Small intestine (tissue), 7 donors: ENCODE results near the gene FAM187B. TPM values are rescaled to one million over a fixed set of nuclear protein-coding genes. Genes with fewer than 3 reads are reported as not detected.
A peak's percentile ranks its signal among the peaks of the same experiment; 100 is the strongest.

ENCODE experiments used
- DNase-seq, 2 donors: peaks; one replicate each; pipeline versions ENCODE4 v3.0.0 to v3.0.0-alpha.2; 2013
- FAIRE-seq: peaks from 2 replicates; lab custom pipeline; 2012; peaks lifted over from hg19 to GRCh38; lab: Jason Lieb, UNC
- H3K27ac ChIP-seq, 3 donors: one replicate each; pipeline ENCODE4 v1.5.1; 2013; ENCODE audit warnings: low read length in 2 of 3, mild to moderate bottlenecking in 2 of 3, control low read depth in 1 of 3, inconsistent platforms in 1 of 3, low read depth in 1 of 3, moderate library complexity in 1 of 3
- H3K27me3 ChIP-seq, 3 donors: one replicate each; pipeline ENCODE4 v1.6.1; 2013; ENCODE audit warnings: low read length in 3 of 3, inconsistent platforms in 1 of 3; ENCODE audit not compliant: control insufficient read depth in 3 of 3, insufficient read depth in 3 of 3
- H3K36me3 ChIP-seq, 3 donors: one replicate each; pipeline ENCODE4 v1.6.1; 2013; ENCODE audit warnings: low read length in 3 of 3, inconsistent platforms in 1 of 3, low read depth in 1 of 3, mild to moderate bottlenecking in 1 of 3, moderate library complexity in 1 of 3; ENCODE audit not compliant: control insufficient read depth in 3 of 3, insufficient read depth in 2 of 3
- H3K4me1 ChIP-seq, 3 donors: one replicate each; pipeline ENCODE4 v1.6.1; 2013; ENCODE audit warnings: low read length in 2 of 3, inconsistent platforms in 1 of 3, low read depth in 1 of 3, mild to moderate bottlenecking in 1 of 3, moderate library complexity in 1 of 3; ENCODE audit not compliant: control insufficient read depth in 3 of 3, insufficient read depth in 2 of 3
- H3K4me3 ChIP-seq, 3 donors: one replicate each; pipeline ENCODE4 v1.5.1; 2013; ENCODE audit warnings: low read length in 3 of 3, control low read depth in 1 of 3, inconsistent platforms in 1 of 3, low read depth in 1 of 3, mild to moderate bottlenecking in 1 of 3, moderate library complexity in 1 of 3
- H3K9me3 ChIP-seq, 2 donors: one replicate each; pipeline ENCODE4 v1.6.1; 2013; ENCODE audit warnings: low read depth in 1 of 2, low read length in 1 of 2; ENCODE audit not compliant: control insufficient read depth in 2 of 2, insufficient read depth in 1 of 2
- WGBS, 3 donors: extraction: QIAGEN DNeasy Blood & Tissue Kit; methylation state at CpG; one replicate each; pipeline ENCODE4 v1.1.7; 2013; 5-methylcytosine and 5-hydroxymethylcytosine counted together
- polyA plus RNA-seq, 4 donors: library from polyadenylated mRNA; stranded (reverse) in 3 of 4; unstranded in 1 of 4; fragments of 200-250 nt in 3 of 4; fragments of 120-200 nt in 1 of 4; gene quantifications; one replicate each; pipeline versions ENCODE4 v1.2.1 to v1.2.3, GENCODE V29; 2013
- donor health status: healthy with polysubstance abuse.
- donor health status: control.
- donor health status: control.
- donor health status: Bipolar disorder and iron deficiency.
- donor health status: healthy.

The FAM187B gene
- polyA plus RNA-seq, 4 donors: not detected

DNA sequence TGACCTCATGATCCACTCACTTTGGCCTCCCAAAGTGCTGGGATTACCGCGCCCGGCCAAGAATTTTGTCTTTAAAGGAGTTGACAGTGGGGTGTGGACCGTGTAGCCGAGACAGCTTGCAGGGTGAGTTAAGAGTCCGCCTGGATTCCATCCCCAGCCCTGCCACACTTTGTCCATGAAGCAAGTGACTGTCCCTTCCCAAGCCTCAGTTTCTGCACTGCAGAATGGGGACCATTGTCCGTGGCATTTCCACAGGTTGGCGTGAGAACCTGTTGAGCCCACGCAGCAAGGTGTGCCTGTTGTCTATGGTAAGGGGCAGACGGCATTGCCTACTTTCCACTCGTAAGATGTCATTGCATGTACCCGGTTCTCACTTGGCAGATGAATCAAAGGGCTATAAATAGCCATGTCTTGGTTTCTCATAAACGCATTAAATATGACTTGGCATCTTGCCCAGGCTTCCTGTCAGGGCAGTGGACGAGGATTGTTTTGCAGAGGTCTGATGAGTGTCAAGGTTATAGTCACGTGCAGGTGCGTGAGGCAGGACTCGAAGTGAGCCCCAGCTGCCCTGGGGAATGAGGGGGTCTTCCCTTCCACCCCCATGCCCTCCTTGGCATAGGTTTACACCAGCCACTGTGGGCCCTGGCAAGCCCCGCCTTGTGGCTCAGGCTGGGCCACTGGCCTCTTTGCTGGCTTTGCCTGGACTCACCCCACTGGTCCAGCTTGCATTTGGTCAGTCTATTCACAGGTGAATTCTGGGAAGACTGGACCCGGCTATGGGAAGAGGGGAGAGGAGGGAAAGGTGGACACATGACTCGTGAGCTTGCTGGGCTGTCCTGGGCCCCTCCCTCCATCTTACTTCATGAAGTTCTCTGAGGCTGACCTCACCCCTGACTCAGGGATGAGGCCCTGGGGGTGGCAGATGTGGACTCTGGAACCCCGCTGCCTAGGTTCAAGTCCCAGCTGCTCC is 14.6 kb downstream of the FAM187B start:
- H3K36me3 ChIP-seq: no peaks in the 10 kb centered on the region
- peaks cover 0 to 11% of the 10 kb centered on the region in 2 donors for H3K9me3 ChIP-seq
- H3K4me3 ChIP-seq: no peak overlapping the region
- WGBS, 3 donors: 12 to 23% (median 12%) methylated on average over 21 of the region's 21 CpGs
- H3K4me1 ChIP-seq: peaks cover 0 to 11% (median 2%) of the 10 kb centered on the region in 3 donors
- H3K27me3 ChIP-seq: no peaks in the 10 kb centered on the region
- H3K27ac ChIP-seq: peak overlapping the region in 2 of 3 donors; percentile 62 to 96
- FAIRE-seq (no peak), DNase-seq (peak; percentile 77 to 93)

DNA sequence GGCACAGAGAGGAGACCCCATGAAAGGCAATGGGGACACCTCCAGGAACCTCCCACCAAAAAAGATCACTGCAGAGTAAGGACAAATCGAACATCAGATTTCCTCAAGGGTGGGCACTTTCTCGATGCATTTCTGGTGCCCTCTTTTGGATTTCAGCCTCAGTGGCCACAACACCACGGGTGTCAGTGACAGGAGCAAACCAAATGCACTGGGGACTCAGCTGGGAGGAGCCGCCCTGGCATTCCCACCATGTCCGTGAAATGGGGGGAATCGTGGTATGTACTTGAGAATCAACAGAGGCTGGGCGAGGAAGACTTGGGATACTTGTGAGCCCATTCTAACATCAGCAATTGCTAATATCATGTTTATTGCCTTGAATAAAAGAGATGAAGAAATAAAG is 16.3 kb downstream of the FAM187B start:
- 65 to 68% (median 67%) methylated on average over 7 of the region's 7 CpGs for WGBS, 3 donors
- H3K27ac ChIP-seq: peak overlapping the region in 1 of 3 donors; percentile 60

DNA sequence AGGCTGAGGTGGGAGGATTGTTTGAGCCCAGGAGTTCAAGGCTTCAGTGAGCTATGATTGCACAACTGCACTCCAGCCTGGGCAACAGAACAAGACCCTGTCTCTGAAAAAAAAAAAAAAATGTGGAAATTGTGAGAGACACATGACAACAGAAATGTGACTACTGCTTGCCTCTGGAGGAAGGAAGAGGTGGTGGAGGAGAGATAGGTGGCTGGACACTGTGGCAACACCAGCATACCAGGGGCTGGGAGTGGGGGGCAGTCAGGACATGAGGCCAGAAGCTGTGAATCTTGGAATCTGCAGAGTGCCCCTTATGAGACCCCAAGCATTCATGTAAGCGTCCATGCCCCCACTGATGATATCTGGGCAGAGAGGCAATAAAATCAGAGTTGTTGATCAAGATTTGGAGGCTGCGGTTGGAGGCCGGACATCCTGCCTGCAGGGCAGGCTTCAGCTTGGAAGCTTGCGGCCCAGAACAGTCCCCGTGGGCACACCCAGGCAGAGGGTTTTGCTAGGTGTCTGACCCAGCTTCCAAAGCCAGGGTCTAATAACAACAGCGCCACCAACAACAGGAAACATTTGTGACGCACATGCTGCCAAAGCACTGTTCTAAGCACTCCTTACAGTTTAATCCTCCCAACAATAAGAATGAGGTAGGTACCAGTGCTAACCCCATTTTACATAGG is 16.9 kb downstream of the FAM187B start:
- peaks cover 0 to 6% of the 10 kb centered on the region in 2 donors for H3K9me3 ChIP-seq
- H3K27me3 ChIP-seq: no peaks in the 10 kb centered on the region
- 61 to 82% (median 62%) methylated on average over 7 of the region's 7 CpGs for WGBS, 3 donors
- no peak for FAIRE-seq
- peak overlapping the region in 1 of 3 donors; percentile 60 for H3K27ac ChIP-seq
- no peak overlapping the region for H3K4me3 ChIP-seq
- peaks cover 0 to 11% (median 2%) of the 10 kb centered on the region in 3 donors for H3K4me1 ChIP-seq
- peak in 1 of 2 donors; percentile 34 for DNase-seq
- H3K36me3 ChIP-seq: no peaks in the 10 kb centered on the region

More for the DNA sequence above, 16.3 kb downstream of the FAM187B start:
- Histone ChIP-seq H3K36me3 (no peaks in the 10 kb centered on the region), H3K4me1 (peaks cover 0 to 11% (median 2%) of the 10 kb centered on the region in 3 donors), H3K9me3 (peaks cover 0 to 11% of the 10 kb centered on the region in 2 donors), H3K4me3 (no peak overlapping the region), H3K27me3 (no peaks in the 10 kb centered on the region)
- FAIRE-seq: no peak
- DNase-seq: no peak

DNA sequence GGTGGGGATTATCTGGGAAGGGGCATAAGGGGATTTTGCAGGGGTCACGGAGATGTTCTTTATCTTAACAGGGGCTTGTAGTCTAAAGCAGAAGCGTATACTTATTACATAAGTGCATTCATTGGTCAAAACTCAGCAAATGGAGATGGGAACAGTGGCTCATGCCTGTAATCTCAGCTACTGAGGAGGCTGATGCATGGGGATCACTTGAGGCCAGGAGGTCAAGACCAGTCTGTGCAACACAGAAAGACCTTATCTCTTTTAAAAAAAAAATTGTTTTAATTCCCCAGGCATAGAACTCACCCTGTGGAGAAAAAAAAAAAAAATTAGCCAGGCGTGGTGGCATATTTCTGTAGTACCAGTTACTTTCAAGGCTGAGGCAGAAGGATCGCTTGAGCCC is 18.9 kb downstream of the FAM187B start:
- H3K27ac ChIP-seq: no peak overlapping the region
- FAIRE-seq: no peak
- no peaks in the 10 kb centered on the region for H3K36me3 ChIP-seq
- no peak for DNase-seq
- peaks cover 0 to 4% of the 10 kb centered on the region in 2 donors for H3K9me3 ChIP-seq
- no peak overlapping the region for H3K4me3 ChIP-seq
- no peaks in the 10 kb centered on the region for H3K27me3 ChIP-seq
- 75 to 80% (median 77%) methylated on average over 4 of the region's 4 CpGs for WGBS, 3 donors
- H3K4me1 ChIP-seq: peaks cover 2 to 11% (median 3%) of the 10 kb centered on the region in 3 donors

DNA sequence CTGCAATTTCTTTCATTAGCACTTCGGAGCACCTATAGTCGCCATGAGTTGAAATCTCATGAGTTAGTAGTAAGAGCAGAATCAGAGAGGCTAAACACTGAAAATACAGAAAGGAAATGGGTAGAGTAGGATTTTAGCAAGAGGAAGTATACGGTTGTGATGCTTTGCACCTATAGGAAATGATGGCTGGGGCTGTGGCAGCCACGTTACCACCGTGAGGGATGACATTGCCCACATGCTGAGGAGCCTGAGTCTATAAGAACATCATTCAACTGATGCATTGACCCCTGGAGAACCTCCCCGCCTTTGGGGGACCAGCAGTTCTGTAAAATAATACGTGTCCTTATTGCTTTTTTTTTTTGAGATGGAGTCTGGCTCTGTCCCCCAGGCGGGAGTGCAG is 20.4 kb downstream of the FAM187B start:
- Histone ChIP-seq H3K27ac (no peak overlapping the region), H3K27me3 (no peaks in the 10 kb centered on the region), H3K9me3 (peaks cover 0 to 4% of the 10 kb centered on the region in 2 donors), H3K4me1 (peaks cover 0 to 3% (median 0%) of the 10 kb centered on the region in 3 donors), H3K36me3 (no peaks in the 10 kb centered on the region), H3K4me3 (no peak overlapping the region)
- DNase-seq: no peak
- 85 to 90% (median 87%) methylated on average over 8 of the region's 8 CpGs for WGBS, 3 donors
- no peak for FAIRE-seq

DNA sequence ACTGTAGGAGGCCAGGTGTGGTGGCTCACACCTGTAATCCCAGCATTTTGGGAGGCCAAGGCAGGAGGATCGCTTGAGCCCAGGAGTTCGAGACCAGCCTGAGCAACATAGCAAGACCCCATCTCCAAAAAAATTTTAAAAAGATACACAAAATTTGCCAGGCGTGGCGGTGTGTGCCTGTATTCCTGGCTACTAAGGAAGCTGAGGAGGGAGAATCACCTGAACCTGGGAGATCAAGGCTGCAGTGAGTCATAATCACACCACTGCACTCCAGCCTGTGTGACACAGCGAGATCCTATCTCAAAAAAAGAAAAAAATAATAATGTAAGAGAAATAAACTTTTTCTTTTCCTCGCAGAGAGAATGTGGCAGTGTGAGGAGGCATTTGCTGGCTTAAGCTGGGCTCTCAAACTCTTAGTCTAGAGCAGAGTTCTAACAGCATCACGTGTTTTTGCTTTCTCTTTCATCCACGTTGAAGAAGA is 21.1 kb downstream of the FAM187B start:
- Histone ChIP-seq H3K27ac (peak overlapping the region in 1 of 3 donors; percentile 90), H3K4me3 (no peak overlapping the region), H3K4me1 (peaks cover 0 to 3% (median 0%) of the 10 kb centered on the region in 3 donors), H3K9me3 (peaks cover 0 to 4% of the 10 kb centered on the region in 2 donors), H3K36me3 (no peaks in the 10 kb centered on the region), H3K27me3 (no peaks in the 10 kb centered on the region)
- 74 to 81% (median 75%) methylated on average over 8 of the region's 8 CpGs for WGBS, 3 donors
- no peak for FAIRE-seq
- no peak for DNase-seq

DNA sequence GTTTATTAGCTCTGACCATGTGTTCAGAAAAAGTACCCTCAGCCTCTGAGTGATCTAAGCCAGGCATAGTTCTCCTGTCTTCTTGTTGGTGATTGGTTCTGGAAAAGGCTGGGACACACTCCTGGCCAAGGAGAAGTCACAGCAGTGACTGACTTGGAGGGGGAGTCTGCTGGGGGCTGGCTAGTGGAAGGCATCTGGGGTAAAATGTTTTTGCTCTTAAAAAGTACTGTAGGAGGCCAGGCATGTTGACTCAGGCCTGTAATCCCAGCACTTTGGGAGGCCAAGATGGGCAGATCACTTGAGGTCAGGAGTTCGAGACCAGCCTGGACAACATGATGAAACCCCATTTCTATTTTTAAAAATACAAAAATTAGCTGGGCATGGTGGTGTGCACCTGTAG is 21.7 kb downstream of the FAM187B start:
- peaks cover 0 to 4% of the 10 kb centered on the region in 2 donors for H3K9me3 ChIP-seq
- H3K4me3 ChIP-seq: no peak overlapping the region
- 76 to 90% (median 89%) methylated on average over 1 of the region's 1 CpG for WGBS, 3 donors
- H3K4me1 ChIP-seq: peaks cover 0 to 3% (median 0%) of the 10 kb centered on the region in 3 donors
- DNase-seq (no peak), FAIRE-seq (no peak)
- H3K27ac ChIP-seq: peak overlapping the region in 2 of 3 donors; percentile 53 to 90
- H3K27me3 ChIP-seq: no peaks in the 10 kb centered on the region
- no peaks in the 10 kb centered on the region for H3K36me3 ChIP-seq

DNA sequence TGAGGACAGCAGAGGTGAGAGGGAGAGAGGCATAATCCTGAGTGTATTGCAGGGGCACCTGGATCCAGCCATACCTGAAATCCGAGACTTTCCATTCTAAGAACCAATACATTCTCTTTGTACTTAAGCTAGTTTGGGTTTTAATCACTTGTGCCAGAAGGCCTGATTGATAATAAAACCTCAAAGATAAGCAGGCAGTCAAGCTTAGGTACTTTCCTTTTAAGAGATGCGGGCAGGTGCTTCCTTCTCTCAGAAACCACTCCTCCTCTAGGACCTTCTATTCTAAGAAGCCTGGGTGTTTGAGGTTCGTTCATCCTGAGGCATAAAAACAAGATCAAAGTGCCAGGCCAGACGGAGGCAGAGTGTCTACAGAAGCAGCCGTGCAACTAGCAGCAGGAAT is 22.2 kb downstream of the FAM187B start:
- no peaks in the 10 kb centered on the region for H3K36me3 ChIP-seq
- peak in 1 of 2 donors; percentile 57 for DNase-seq
- no peak for FAIRE-seq
- peak overlapping the region in 2 of 3 donors; percentile 53 to 90 for H3K27ac ChIP-seq
- peaks cover 0 to 3% (median 0%) of the 10 kb centered on the region in 3 donors for H3K4me1 ChIP-seq
- peaks cover 0 to 4% of the 10 kb centered on the region in 2 donors for H3K9me3 ChIP-seq
- H3K27me3 ChIP-seq: no peaks in the 10 kb centered on the region
- 7 to 36% (median 10%) methylated on average over 5 of the region's 5 CpGs for WGBS, 3 donors
- H3K4me3 ChIP-seq: no peak overlapping the region
